ENCODE measurements around the gene TRMO. TPM values are rescaled to one million over a fixed set of nuclear protein-coding genes. Genes with fewer than 3 reads are reported as not detected.
A peak's percentile ranks its signal among the peaks of the same experiment; 100 is the strongest.

The TRMO gene
- total and polyA plus RNA-seq, 2 donors (not counting 1 experiment from before 2014, with no cell fraction given) = 12.9 to 15.8 TPM

- H3K9me3 ChIP-seq (ENCODE audit: control insufficient read depth, insufficient read depth, low read depth, low read length) = no peaks in the 10 kb centered on the region
- no peaks in the 10 kb centered on the region for H3K36me3 ChIP-seq (ENCODE audit: control insufficient read depth, insufficient read depth, low read length)
- H3K4me2 ChIP-seq (ENCODE audit: extremely low read depth, insufficient read depth, low read length) = no peak overlapping the region
- no peaks in the 10 kb centered on the region for H3K79me2 ChIP-seq (ENCODE audit: control insufficient read depth, insufficient read depth, low read length)
- H3K27me3 ChIP-seq (ENCODE audit: control insufficient read depth, insufficient read depth, low read length) = peaks cover 70% of the 10 kb centered on the region
- no peak overlapping the region for H3K27ac ChIP-seq (ENCODE audit: insufficient read depth, low read length)
- no peak overlapping the region for H3K9ac ChIP-seq (ENCODE audit: insufficient read depth, low read length)
- no peaks in the 10 kb centered on the region for H3K4me1 ChIP-seq (ENCODE audit: control insufficient read depth, extremely low read depth, insufficient read depth, low read length)
- DNase-seq (ENCODE audit: low read depth in 2 of 2) = no peak
- TF ChIP-seq EZH2 (IDR thresholded peaks at IDR 0.05; ENCODE audit: low read length, missing control alignments) = no peak
- no peak overlapping the region for H3K4me3 ChIP-seq (replicated peaks in 1 of 4; ENCODE audit: control extremely low read depth in 1 of 4, insufficient read depth in 1 of 4, low read depth in 3 of 4, low read length in 4 of 4)
- H4K20me1 ChIP-seq (ENCODE audit: control insufficient read depth, extremely low read depth, insufficient read depth, low read length) = no peaks in the 10 kb centered on the region
- no peak overlapping the region for H2AFZ ChIP-seq (ENCODE audit: low read length)
Measured at GRCh38 chr9:97858826-97859225, 63.5 kb downstream of the TRMO start.

- TF ChIP-seq EZH2 (IDR thresholded peaks at IDR 0.05; ENCODE audit: low read length, missing control alignments) (peak; percentile 55), CTCF (conservative IDR thresholded peaks at IDR 0.05 in 1 of 2, IDR thresholded peaks at IDR 0.05 in 1 of 2; ENCODE audit: low read depth in 1 of 2, low read length in 2 of 2) (no peak)
- H3K9ac ChIP-seq (ENCODE audit: insufficient read depth, low read length) = no peak overlapping the region
- no peaks in the 10 kb centered on the region for H3K9me3 ChIP-seq (ENCODE audit: control insufficient read depth, insufficient read depth, low read depth, low read length)
- H2AFZ ChIP-seq (ENCODE audit: low read length) = no peak overlapping the region
- no peak overlapping the region for H3K27ac ChIP-seq (ENCODE audit: insufficient read depth, low read length)
- DNase-seq (ENCODE audit: low read depth in 2 of 2) = no peak
- no peaks in the 10 kb centered on the region for H3K36me3 ChIP-seq (ENCODE audit: control insufficient read depth, insufficient read depth, low read length)
- no peaks in the 10 kb centered on the region for H4K20me1 ChIP-seq (ENCODE audit: control insufficient read depth, extremely low read depth, insufficient read depth, low read length)
- H3K4me1 ChIP-seq (ENCODE audit: control insufficient read depth, extremely low read depth, insufficient read depth, low read length) = no peaks in the 10 kb centered on the region
- peaks cover 72% of the 10 kb centered on the region for H3K27me3 ChIP-seq (ENCODE audit: control insufficient read depth, insufficient read depth, low read length)
- H3K4me2 ChIP-seq (ENCODE audit: extremely low read depth, insufficient read depth, low read length) = no peak overlapping the region
- no peak overlapping the region for H3K4me3 ChIP-seq (replicated peaks in 1 of 4; ENCODE audit: control extremely low read depth in 1 of 4, insufficient read depth in 1 of 4, low read depth in 3 of 4, low read length in 4 of 4)
- no peaks in the 10 kb centered on the region for H3K79me2 ChIP-seq (ENCODE audit: control insufficient read depth, insufficient read depth, low read length)
Measured at GRCh38 chr9:97858393-97858713, 63.9 kb downstream of the TRMO start.

- H3K79me2 ChIP-seq (ENCODE audit: control insufficient read depth, insufficient read depth, low read length) = no peaks in the 10 kb centered on the region
- H3K36me3 ChIP-seq (ENCODE audit: control insufficient read depth, insufficient read depth, low read length) = no peaks in the 10 kb centered on the region
- no peak overlapping the region for H3K4me3 ChIP-seq (replicated peaks in 1 of 4; ENCODE audit: control extremely low read depth in 1 of 4, insufficient read depth in 1 of 4, low read depth in 3 of 4, low read length in 4 of 4)
- H2AFZ ChIP-seq (ENCODE audit: low read length) = no peak overlapping the region
- H3K9ac ChIP-seq (ENCODE audit: insufficient read depth, low read length) = no peak overlapping the region
- peaks cover 75% of the 10 kb centered on the region for H3K27me3 ChIP-seq (ENCODE audit: control insufficient read depth, insufficient read depth, low read length)
- no peak for DNase-seq (ENCODE audit: low read depth in 2 of 2)
- H4K20me1 ChIP-seq (ENCODE audit: control insufficient read depth, extremely low read depth, insufficient read depth, low read length) = no peaks in the 10 kb centered on the region
- no peaks in the 10 kb centered on the region for H3K9me3 ChIP-seq (ENCODE audit: control insufficient read depth, insufficient read depth, low read depth, low read length)
- no peak overlapping the region for H3K27ac ChIP-seq (ENCODE audit: insufficient read depth, low read length)
- H3K4me2 ChIP-seq (ENCODE audit: extremely low read depth, insufficient read depth, low read length) = no peak overlapping the region
- TF ChIP-seq EZH2 (IDR thresholded peaks at IDR 0.05; ENCODE audit: low read length, missing control alignments) = peak; percentile 26
- TF ChIP-seq CTCF (conservative IDR thresholded peaks at IDR 0.05 in 1 of 2, IDR thresholded peaks at IDR 0.05 in 1 of 2; ENCODE audit: low read depth in 1 of 2, low read length in 2 of 2) = no peak
- H3K4me1 ChIP-seq (ENCODE audit: control insufficient read depth, extremely low read depth, insufficient read depth, low read length) = no peaks in the 10 kb centered on the region
Measured at GRCh38 chr9:97857606-97858392, 64.5 kb downstream of the TRMO start.
